H1 (cell line): ENCODE measurements around the gene NAV2. TPM values are rescaled to one million over a fixed set of nuclear protein-coding genes. Genes with fewer than 3 reads are reported as not detected.

Experiments
- CTCF ChIA-PET: fragments of 300-600 bp; sonication (Branson Sonifier 250); formaldehyde crosslinking; loops from one replicate; lab custom pipeline; 2021; ENCODE audit not compliant: partially characterized antibody; lab: Charles Lee
- POLR2A ChIA-PET: fragments of 300-600 bp; sonication (Branson Sonifier 250); formaldehyde crosslinking; loops from one replicate; lab custom pipeline; 2021; ENCODE audit warnings: inconsistent platforms; ENCODE audit not compliant: partially characterized antibody; lab: Charles Lee
- DNase-seq, 2 experiments: peaks; one replicate each; pipeline versions ENCODE4 v3.0.0 to v3.0.0-alpha.2; 2010 to 2022; ENCODE audit warnings: low spot score in 2 of 2, low read depth in 1 of 2, mixed read lengths in 1 of 2
- FAIRE-seq: peaks from 2 replicates; lab custom pipeline; 2011; peaks lifted over from hg19 to GRCh38; lab: Jason Lieb, UNC
- H2AFZ ChIP-seq: 2 replicates; pipeline ENCODE4 v1.8.1; 2012; ENCODE audit warnings: low read length, inconsistent platforms
- H2AK5ac ChIP-seq: 2 replicates; pipeline ENCODE4 v1.6.1; 2013; ENCODE audit warnings: low read depth, low read length
- H2BK120ac ChIP-seq: replicated peaks from 2 replicates; pipeline ENCODE3; 2013; ENCODE audit warnings: low read depth, low read length, inconsistent platforms
- H2BK12ac ChIP-seq: 2 replicates; pipeline ENCODE4 v1.6.1; 2013; ENCODE audit warnings: low read depth, low read length
- H2BK15ac ChIP-seq: 2 replicates; pipeline ENCODE4 v1.6.1; 2013; ENCODE audit warnings: low read length
- H2BK20ac ChIP-seq: 2 replicates; pipeline ENCODE4 v1.6.1; 2013; ENCODE audit warnings: low read length
- H2BK5ac ChIP-seq: 2 replicates; pipeline ENCODE4 v1.6.1; 2013; ENCODE audit warnings: low read depth, low read length
- H3K14ac ChIP-seq: 2 replicates; pipeline ENCODE4 v1.6.1; 2013; ENCODE audit warnings: inconsistent platforms; ENCODE audit not compliant: insufficient read length
- H3K18ac ChIP-seq: 2 replicates; pipeline ENCODE4 v1.6.1; 2013; ENCODE audit warnings: low read length; ENCODE audit errors: extremely low read depth
- H3K23ac ChIP-seq: 2 replicates; pipeline ENCODE4 v1.6.1; 2013; ENCODE audit warnings: inconsistent platforms; ENCODE audit not compliant: insufficient read length
- H3K23me2 ChIP-seq: 2 replicates; pipeline ENCODE4 v1.6.1; 2013; ENCODE audit warnings: low read depth, low read length
- H3K27ac ChIP-seq: 2 replicates; pipeline ENCODE4 v1.6.1; 2011; ENCODE audit warnings: low read depth, low read length, inconsistent platforms
- H3K27me3 ChIP-seq, 4 experiments: replicated peaks in 1 of 4; 1 replicate in 1 of 4; 2 replicates in 3 of 4; pipeline versions ENCODE4 v1.6.1 to v1.8.1; 2011 to 2013; ENCODE audit warnings: low read length in 3 of 4, mild to moderate bottlenecking in 3 of 4, inconsistent platforms in 2 of 4, mixed read lengths in 2 of 4, moderate library complexity in 1 of 4; ENCODE audit not compliant: control insufficient read depth in 3 of 4, insufficient read depth in 3 of 4; ENCODE audit errors: extremely low read depth in 1 of 4
- H3K36me3 ChIP-seq, 4 experiments: 2 replicates each; pipeline versions ENCODE4 v1.6.1 to v1.8.1; 2011 to 2013; ENCODE audit warnings: mild to moderate bottlenecking in 4 of 4, low read length in 3 of 4, moderate library complexity in 2 of 4, control low read depth in 1 of 4, inconsistent platforms in 1 of 4; ENCODE audit not compliant: insufficient read depth in 4 of 4, control insufficient read depth in 2 of 4
- H3K4ac ChIP-seq: replicated peaks from 2 replicates; pipeline ENCODE3; 2013; ENCODE audit warnings: low read length, low read depth, mixed read lengths, inconsistent platforms; ENCODE audit not compliant: insufficient read length
- H3K4me1 ChIP-seq, 4 experiments: replicated peaks in 1 of 4; 1 replicate in 1 of 4; 2 replicates in 3 of 4; pipeline versions ENCODE4 v1.6.1 to v1.8.1; 2011 to 2013; ENCODE audit warnings: low read length in 3 of 4, inconsistent platforms in 2 of 4, mixed read lengths in 1 of 4; ENCODE audit not compliant: insufficient read depth in 4 of 4, control insufficient read depth in 3 of 4
- H3K4me2 ChIP-seq, 2 experiments: 2 replicates each; pipeline versions ENCODE4 v1.6.1 to v1.8.1; 2011 to 2013; ENCODE audit warnings: low read depth in 2 of 2, low read length in 2 of 2, control low read depth in 1 of 2, inconsistent platforms in 1 of 2, mild to moderate bottlenecking in 1 of 2; ENCODE audit not compliant: insufficient read depth in 1 of 2
- H3K4me3 ChIP-seq, 4 experiments: fragments of 200-600, 300-600 bp in 1 of 4; sonication (generic), shearing (Covaris generic), sonication (Bioruptor Twin) in 1 of 4; 2 replicates each; pipeline versions ENCODE4 v1.5.1 to v1.8.1; 2011 to 2016; ENCODE audit warnings: low read length in 4 of 4, low read depth in 3 of 4, control low read depth in 2 of 4, inconsistent platforms in 2 of 4, mild to moderate bottlenecking in 2 of 4, mixed read lengths in 1 of 4, moderate library complexity in 1 of 4; ENCODE audit not compliant: insufficient read depth in 2 of 4; ENCODE audit errors: extremely low read depth in 1 of 4
- H3K56ac ChIP-seq: replicated peaks from 2 replicates; pipeline ENCODE3; 2013; ENCODE audit warnings: low read depth, mild to moderate bottlenecking, mixed read lengths, low read length, inconsistent platforms; ENCODE audit not compliant: insufficient read length
- H3K79me1 ChIP-seq: 2 replicates; pipeline ENCODE4 v1.6.1; 2013; ENCODE audit warnings: low read depth, low read length, control low read depth
- H3K79me2 ChIP-seq, 2 experiments: 2 replicates each; pipeline versions ENCODE4 v1.6.1 to v1.8.1; 2012 to 2013; ENCODE audit warnings: low read length in 2 of 2, mild to moderate bottlenecking in 2 of 2, inconsistent platforms in 1 of 2; ENCODE audit not compliant: insufficient read depth in 2 of 2, control insufficient read depth in 1 of 2
- H3K9ac ChIP-seq, 4 experiments: replicated peaks in 1 of 4; 1 replicate in 1 of 4; 2 replicates in 3 of 4; pipeline versions ENCODE4 v1.6.1 to v1.8.1; 2011 to 2013; ENCODE audit warnings: low read depth in 3 of 4, low read length in 3 of 4, control low read depth in 2 of 4, mild to moderate bottlenecking in 2 of 4, moderate library complexity in 2 of 4, inconsistent platforms in 1 of 4; ENCODE audit errors: extremely low read depth in 1 of 4
- H3K9me3 ChIP-seq, 2 experiments: 2 replicates each; pipeline versions ENCODE4 v1.6.1 to v1.8.1; 2012 to 2013; ENCODE audit warnings: mild to moderate bottlenecking in 2 of 2, moderate library complexity in 2 of 2, control low read depth in 1 of 2, inconsistent platforms in 1 of 2, low read depth in 1 of 2, low read length in 1 of 2, mixed read lengths in 1 of 2; ENCODE audit not compliant: insufficient read depth in 2 of 2
- H4K20me1 ChIP-seq, 2 experiments: replicated peaks in 1 of 2; 2 replicates each; pipeline versions ENCODE3 to v1.8.1; 2011 to 2013; ENCODE audit warnings: inconsistent platforms in 2 of 2, low read length in 2 of 2, mild to moderate bottlenecking in 1 of 2; ENCODE audit not compliant: insufficient read depth in 2 of 2, control insufficient read depth in 1 of 2
- H4K5ac ChIP-seq: 2 replicates; pipeline ENCODE4 v1.6.1; 2013; ENCODE audit warnings: low read length, low read depth, mixed read lengths, inconsistent platforms; ENCODE audit not compliant: insufficient read length
- H4K8ac ChIP-seq: 2 replicates; pipeline ENCODE4 v1.8.0; 2013; ENCODE audit warnings: mild to moderate bottlenecking, moderate library complexity, low read length, inconsistent platforms; ENCODE audit not compliant: insufficient read depth; ENCODE audit errors: extremely low read depth
- H4K91ac ChIP-seq: replicated peaks from 2 replicates; pipeline ENCODE3; 2013; ENCODE audit warnings: low read length, mixed read lengths, inconsistent platforms; ENCODE audit not compliant: insufficient read length
- CBX5 ChIP-seq: fragments of 300-800, 300-1000 bp; sonication (generic); IDR thresholded peaks from 2 replicates; pipeline ENCODE4 v1.7.1; 2016; ENCODE audit warnings: antibody characterized with exemption, low read length, low read depth
- JUN ChIP-seq: IDR thresholded peaks from 2 replicates; pipeline ENCODE4 v1.6.1; 2011; ENCODE audit warnings: low read depth, mild to moderate bottlenecking, improper control_type of control experiment, low read length
- RAD21 ChIP-seq, 2 experiments: IDR thresholded peaks in 1 of 2; conservative IDR thresholded peaks in 1 of 2; 2 replicates each; pipeline ENCODE4 v1.6.1; 2011; ENCODE audit warnings: low read depth in 2 of 2, low read length in 2 of 2, improper control_type of control experiment in 1 of 2, inconsistent platforms in 1 of 2, mild to moderate bottlenecking in 1 of 2, moderate library complexity in 1 of 2
- RFX5 ChIP-seq: IDR thresholded peaks from 2 replicates; pipeline ENCODE4 v1.6.1; 2011; ENCODE audit warnings: low read depth, low read length, improper control_type of control experiment, borderline replicate concordance
- SAP30 ChIP-seq: fragments of 300-600 bp; sonication (generic); IDR thresholded peaks from 2 replicates; pipeline ENCODE4 v1.7.1; 2012; ENCODE audit warnings: low read length, moderate library complexity, mild to moderate bottlenecking, inconsistent platforms; ENCODE audit not compliant: insufficient read depth, insufficient replicate concordance
- TAF7 ChIP-seq: optimal IDR thresholded peaks from 2 replicates; pipeline ENCODE3; 2011; ENCODE audit warnings: low read depth, mild to moderate bottlenecking, inconsistent platforms, low read length, moderate library complexity, borderline replicate concordance
- WGBS, 2 experiments: shearing (Covaris generic) in 1 of 2; methylation state at CpG; one replicate each; pipeline versions ENCODE4 v1.1.6 to v1.1.7; 2013 to 2015; ENCODE audit warnings: low lambda C conversion rate in 2 of 2, mixed read lengths in 2 of 2, inconsistent platforms in 1 of 2, low coverage in 1 of 2, missing lambda C conversion rate in 1 of 2; ENCODE audit not compliant: insufficient replicate concordance in 2 of 2, insufficient coverage in 1 of 2, insufficient read length in 1 of 2; ENCODE audit errors: extremely low coverage in 1 of 2, missing lambda C conversion rate in 1 of 2; 5-methylcytosine and 5-hydroxymethylcytosine counted together
- polyA plus RNA-seq, 7 experiments: library from polyadenylated mRNA; depleted of rRNA in 3 of 7; stranded (reverse) in 5 of 7; unstranded in 2 of 7; fragments of >200 nt in 5 of 7; fragments of 200-250 nt in 2 of 7; gene quantifications; 1 replicate in 5 of 7; 2 replicates in 1 of 7; 4 replicates in 1 of 7; pipeline versions ENCODE4 v1.2.1 to v1.2.3, GENCODE V29; 2011 to 2013; ENCODE audit warnings: missing spikeins in 2 of 7, mixed read lengths in 2 of 7
- total RNA-seq: library from RNA; stranded (reverse); fragmentation: NEBNext Ultra II Directional; extraction: Animal tissue kit (Norgen Biotek cat#: 25700); gene quantifications from 2 replicates; pipeline ENCODE4 v1.2.1, GENCODE V29; 2021

Gene NAV2
- total and polyA plus RNA-seq, 2 of the 8 experiments (the other 6 are each of a cell fraction or from before 2014, with no cell fraction given), result 35.6 to 73.6 TPM

DNA sequence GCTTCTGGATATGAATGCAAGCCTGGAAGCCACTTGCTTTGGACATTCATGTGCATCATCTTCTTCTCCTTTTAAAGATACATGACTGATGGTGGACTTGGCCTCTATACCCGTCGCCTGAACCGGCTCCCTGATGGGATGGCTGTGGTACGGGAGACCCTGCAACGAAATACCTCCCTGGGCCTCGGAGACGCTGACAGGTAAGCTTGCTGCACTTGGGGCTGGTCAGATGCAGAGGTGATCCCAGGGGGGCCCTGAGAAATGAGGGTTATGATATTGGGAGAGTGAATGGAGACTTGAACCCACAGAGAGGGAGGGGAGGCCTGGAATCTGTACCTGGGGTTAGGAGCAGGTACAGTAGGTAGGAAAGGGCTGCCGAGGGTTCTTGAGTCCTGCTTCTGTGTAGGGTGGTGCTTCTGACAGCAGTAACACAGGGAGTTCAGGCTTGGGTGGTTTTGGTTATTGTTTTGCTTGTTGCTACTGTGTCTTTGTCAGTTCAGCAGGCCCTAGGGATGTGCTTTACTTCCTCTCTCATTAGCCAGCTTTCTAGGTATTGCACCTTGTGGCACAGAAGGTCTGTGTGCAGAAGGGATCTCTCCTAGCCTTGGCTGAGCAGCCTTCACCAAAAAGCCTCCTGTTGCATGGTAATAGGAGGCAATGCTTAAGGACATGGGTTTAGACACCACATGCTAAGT lies 271.6 kb downstream of the NAV2 start:
- Histone ChIP-seq H3K18ac (no peak overlapping the region), H3K4ac (no peak overlapping the region), H3K9me3 (no peaks in the 10 kb centered on the region), H3K23me2 (no peaks in the 10 kb centered on the region), H4K20me1 (no peaks in the 10 kb centered on the region), H3K36me3 (peaks cover 0 to 2% (median 0%) of the 10 kb centered on the region in 4 experiments; a peak in 2 of 8 replicates), H4K5ac (no peak overlapping the region), H4K91ac (no peak overlapping the region), H3K79me1 (peaks cover 3% of the 10 kb centered on the region; the same call in 1 of the 2 replicates), H3K56ac (no peak overlapping the region), H3K4me1 (peaks cover 0 to 17% (median 8%) of the 10 kb centered on the region in 4 experiments; a peak in 6 of 7 replicates), H2BK5ac (no peak overlapping the region), H4K8ac (no peak overlapping the region), H3K4me2 (no peak overlapping the region), H2AFZ (no peak overlapping the region), H3K27me3 (no peaks in the 10 kb centered on the region), H3K14ac (no peak overlapping the region), H2BK20ac (no peak overlapping the region), H3K79me2 (no peaks in the 10 kb centered on the region), H3K9ac (no peak overlapping the region), H2BK15ac (no peak overlapping the region), H3K4me3 (no peak overlapping the region), H2AK5ac (no peak overlapping the region), H2BK120ac (no peak overlapping the region), H3K27ac (no peak overlapping the region), H3K23ac (no peak overlapping the region), H2BK12ac (no peak overlapping the region)
- ChIA-PET CTCF (interaction anchor here (0.9 to 1.0 kb wide), 2 partner anchors 31 to 79 kb away, joined by 3 to 4 read pairs; no protein-coding TSS in a partner anchor), POLR2A (no interaction called here)
- DNase-seq, result no peak
- TF ChIP-seq JUN (no peak), CBX5 (no peak), TAF7 (no peak), RAD21 (IDR thresholded peaks at IDR 0.05 in 1 of 2, conservative IDR thresholded peaks at IDR 0.05 in 1 of 2; ENCODE audit: low read depth in 2 of 2, low read length in 2 of 2) (no peak), RFX5 (no peak), SAP30 (no peak)
- FAIRE-seq, result no peak
- WGBS, 2 experiments, result 95% methylated on average over 8 of the region's 8 CpGs; no CpG with 5 or more reads in 1 of the 2 experiments
